HS-5 (cell line): ENCODE measurements around the gene NAA10.
A peak's percentile ranks its signal among the peaks of the same experiment; 100 is the strongest.
"Not testable (repeated sequence)": the region's sequence is repeated elsewhere in the genome, so short reads cannot be mapped to it uniquely, and the experiment has no call there.

Experiments used
- DNase-seq: peaks from one replicate; pipeline ENCODE4 v3.0.0-alpha.2; 2012; ENCODE audit warnings: low read depth

Gene NAA10

GRCh38 chrX:153934762-153935325, at the start of gene NAA10:
Gene NAA10 (minus strand): TSS chrX:153935037. CDS start chrX:153934904, 133 bp downstream.
- DNase-seq: no peak

GRCh38 chrX:153983321-153983801, 48.5 kb upstream of the NAA10 start:
- no peak for DNase-seq

- DNase-seq: no peak
Observed at GRCh38 chrX:153981771-153982533, 47.1 kb upstream of the NAA10 start.

DNA sequence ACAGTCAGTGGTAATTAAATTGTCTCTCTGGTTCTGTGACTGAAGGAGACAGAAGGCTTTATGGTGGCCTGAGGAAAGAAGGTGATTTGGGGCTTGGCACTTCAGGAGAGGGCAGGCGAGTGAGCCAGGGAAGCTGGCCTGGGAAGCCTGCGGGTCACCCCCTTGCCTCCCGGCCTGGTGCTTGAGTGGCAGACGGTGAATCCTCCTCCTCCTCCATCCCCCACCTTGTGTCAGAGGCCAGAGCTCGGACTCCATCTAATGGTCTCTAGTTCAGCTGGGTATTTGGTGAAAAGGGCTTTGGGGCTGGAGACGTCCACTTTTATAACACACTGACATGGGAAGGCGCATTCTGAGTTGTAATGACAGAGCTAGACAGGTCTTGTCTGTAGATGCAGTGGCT, 46.4 kb upstream of the NAA10 start:
- DNase-seq: no peak

- not testable (repeated sequence) for DNase-seq
Observed at GRCh38 chrX:153980394-153980793, 45.6 kb upstream of the NAA10 start.

DNA sequence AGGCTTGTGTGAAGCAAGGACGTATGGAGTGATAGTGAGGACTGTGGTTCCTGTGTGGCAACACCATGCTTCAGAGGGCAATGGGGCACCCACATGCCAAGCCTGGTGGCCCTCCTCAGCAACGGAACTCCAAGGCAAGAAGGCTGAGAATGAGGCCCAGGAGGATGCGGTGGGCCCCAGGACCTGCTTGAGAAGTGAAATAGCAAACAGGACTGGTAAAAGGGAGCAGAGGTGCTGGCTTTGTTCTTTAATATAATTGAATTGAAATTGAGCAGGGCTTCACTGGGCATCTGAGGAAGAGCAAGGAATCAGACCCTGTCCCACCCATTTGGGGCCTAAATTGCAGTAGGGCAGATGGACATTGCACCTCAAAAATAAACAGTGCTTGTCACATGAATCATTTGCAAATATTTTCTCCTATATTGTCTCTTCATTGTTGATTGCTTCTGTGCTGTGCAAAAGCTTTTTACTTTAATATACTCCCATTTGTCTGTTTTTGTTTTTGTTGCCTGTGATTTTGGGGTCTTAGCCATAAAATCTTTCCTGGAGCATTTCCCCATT, 40.0 kb upstream of the NAA10 start:
- DNase-seq: no peak

GRCh38 chrX:153974003-153974725, 39.3 kb upstream of the NAA10 start:
- DNase-seq: no peak

DNA sequence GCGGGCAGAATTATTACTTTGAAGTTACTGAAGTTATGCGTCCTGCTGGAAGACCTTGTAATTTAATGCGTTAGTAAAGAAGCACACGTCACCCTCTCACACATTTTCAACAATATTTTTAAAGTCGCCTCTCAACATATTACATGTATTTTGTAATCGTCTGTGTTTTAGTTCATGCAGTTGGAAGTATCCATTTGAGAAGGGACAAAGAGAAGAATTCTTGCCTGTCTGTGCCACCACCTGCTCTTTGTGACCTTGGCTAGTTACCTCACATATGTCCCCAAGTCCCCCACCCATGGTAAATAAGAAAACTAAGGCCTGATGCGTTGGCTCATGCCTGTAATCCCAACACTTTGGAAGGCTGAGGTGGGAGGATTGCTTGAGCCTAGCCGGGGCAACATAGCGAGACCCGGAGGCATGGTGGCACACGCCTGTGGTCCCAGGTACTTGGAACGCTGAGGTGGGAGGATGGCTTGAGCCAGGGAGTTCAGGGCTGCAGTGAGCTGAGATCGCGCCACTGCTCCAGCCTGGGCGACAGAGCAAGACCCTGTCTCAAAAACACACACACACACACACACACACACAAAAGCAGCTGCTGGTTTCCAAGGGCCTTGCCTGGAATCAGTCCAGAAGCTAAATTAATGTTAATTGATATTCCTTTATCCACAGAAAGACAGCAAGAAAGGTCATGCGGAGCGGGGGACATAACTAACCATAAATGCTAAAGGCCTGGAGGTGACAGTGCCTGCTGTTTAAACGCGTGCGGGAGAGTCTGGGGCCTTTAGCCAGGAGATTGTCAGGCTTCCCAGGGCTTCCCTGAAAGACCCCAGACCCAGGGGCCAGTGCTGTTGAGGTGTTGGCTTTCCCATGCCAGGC, 38.5 kb upstream of the NAA10 start:
- no peak for DNase-seq

GRCh38 chrX:153972368-153973126, 37.7 kb upstream of the NAA10 start, which contains the start of gene TMEM187:
Gene TMEM187 (plus strand): TSS chrX:153972754. CDS start chrX:153982063, 9,309 bp downstream.
- peak; percentile 59 for DNase-seq

GRCh38 chrX:153971450-153972367, 36.9 kb upstream of the NAA10 start, which contains the start of gene HCFC1:
Gene HCFC1 (minus strand): TSS chrX:153971818. CDS start chrX:153970840, 978 bp downstream.
- DNase-seq: peak; percentile 53

GRCh38 chrX:153971124-153971449, 36.2 kb upstream of the NAA10 start:
- peak; percentile 44 for DNase-seq

- DNase-seq: no peak
Observed at GRCh38 chrX:153970357-153971123, 35.7 kb upstream of the NAA10 start.

GRCh38 chrX:153969904-153970356, 35.1 kb upstream of the NAA10 start:
- no peak for DNase-seq

- no peak for DNase-seq
Observed at GRCh38 chrX:153969125-153969903, 34.5 kb upstream of the NAA10 start.

DNA sequence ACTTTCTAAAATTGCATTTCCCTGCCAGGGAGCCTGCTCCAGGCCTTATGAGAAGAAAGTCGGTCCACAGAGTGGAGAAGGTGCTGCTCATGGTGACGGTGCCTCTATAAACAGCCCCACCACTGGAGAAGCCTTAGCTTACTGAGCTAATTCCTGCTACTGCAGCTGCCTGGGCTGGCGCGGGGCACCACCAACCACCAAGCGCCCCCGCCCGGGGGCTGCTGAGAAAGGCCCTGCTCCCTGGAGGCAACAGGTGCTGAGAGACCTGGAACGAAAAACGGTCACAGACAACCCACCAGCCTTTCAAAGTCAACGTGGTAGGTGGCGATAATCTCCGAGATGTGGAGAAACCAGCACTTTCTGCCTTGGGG, 33.9 kb upstream of the NAA10 start:
- DNase-seq: no peak

- no peak for DNase-seq
Observed at GRCh38 chrX:153968255-153968654, 33.4 kb upstream of the NAA10 start.

GRCh38 chrX:153967536-153968224, 32.8 kb upstream of the NAA10 start:
- DNase-seq: no peak
